Esophagus (tissue), 2 donors: ENCODE data around the gene TMEM145. TPM values are rescaled to one million over a fixed set of nuclear protein-coding genes. Genes with fewer than 3 reads are reported as not detected.
"Not testable (repeated sequence)": the region's sequence is repeated elsewhere in the genome, so short reads cannot be mapped to it uniquely, and the experiment has no call there.

Source experiments
- H3K27ac ChIP-seq, 2 donors: one replicate each; pipeline ENCODE4 v1.5.1; 2013; ENCODE audit warnings: low read depth in 2 of 2, mild to moderate bottlenecking in 2 of 2, inconsistent platforms in 1 of 2, low read length in 1 of 2, moderate library complexity in 1 of 2
- H3K27me3 ChIP-seq, 2 donors: one replicate each; pipeline ENCODE4 v1.6.1; 2013; ENCODE audit warnings: low read length in 2 of 2, control low read depth in 1 of 2, mild to moderate bottlenecking in 1 of 2; ENCODE audit not compliant: insufficient read depth in 2 of 2, control insufficient read depth in 1 of 2
- H3K36me3 ChIP-seq, 2 donors: one replicate each; pipeline ENCODE4 v1.6.1; 2013; ENCODE audit warnings: low read length in 1 of 2; ENCODE audit not compliant: control insufficient read depth in 2 of 2, insufficient read depth in 2 of 2
- H3K4me1 ChIP-seq, 2 donors: one replicate each; pipeline ENCODE4 v1.6.1; 2013; ENCODE audit warnings: low read length in 1 of 2; ENCODE audit not compliant: control insufficient read depth in 2 of 2, insufficient read depth in 2 of 2
- H3K4me3 ChIP-seq, 2 donors: one replicate each; pipeline ENCODE4 v1.5.1; 2013; ENCODE audit warnings: low read length in 2 of 2, mild to moderate bottlenecking in 2 of 2, low read depth in 1 of 2, moderate library complexity in 1 of 2
- H3K9me3 ChIP-seq, 2 donors: one replicate each; pipeline ENCODE4 v1.6.1; 2013; ENCODE audit warnings: mild to moderate bottlenecking in 2 of 2, low read depth in 1 of 2, low read length in 1 of 2, moderate library complexity in 1 of 2; ENCODE audit not compliant: control insufficient read depth in 2 of 2, insufficient read depth in 1 of 2
- WGBS, 2 donors: extraction: QIAGEN DNeasy Blood & Tissue Kit; methylation state at CpG; one replicate each; pipeline ENCODE4 v1.1.7; 2013; 5-methylcytosine and 5-hydroxymethylcytosine counted together
- polyA plus RNA-seq, 2 donors: library from polyadenylated mRNA; stranded (reverse); fragments of 200-250 nt; gene quantifications; one replicate each; pipeline ENCODE4 v1.2.3, GENCODE V29; 2013
- donor health status: healthy with polysubstance abuse.
- donor health status: Bipolar disorder and iron deficiency.

The TMEM145 gene
- polyA plus RNA-seq, 2 donors: 0.04 to 0.08 TPM

DNA sequence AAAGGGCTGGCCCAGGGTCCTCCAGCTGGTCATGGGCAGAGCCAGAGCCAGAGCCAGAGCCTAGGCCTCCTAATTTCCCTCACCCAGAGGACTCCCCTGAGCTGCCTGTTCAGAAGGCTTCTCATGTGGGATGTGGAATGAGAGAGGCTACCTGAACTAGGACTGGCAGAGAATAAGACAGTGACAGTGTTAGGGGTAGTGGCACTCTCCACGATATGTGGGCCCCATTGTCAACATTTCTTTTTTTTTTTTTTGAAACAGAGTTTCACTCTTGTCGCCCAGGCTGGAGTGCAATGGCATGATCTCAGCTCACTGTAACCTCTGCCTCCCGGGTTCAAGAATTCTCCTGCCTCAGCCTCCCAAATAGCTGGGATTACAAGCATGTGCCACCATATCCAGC, 18.2 kb downstream of the TMEM145 start:
- not testable (repeated sequence) for H3K4me1 ChIP-seq, H3K27ac ChIP-seq, H3K9me3 ChIP-seq, H3K27me3 ChIP-seq, H3K36me3 ChIP-seq, H3K4me3 ChIP-seq
- WGBS, 2 donors: 87 to 89% methylated on average over 3 of the region's 3 CpGs

- Histone ChIP-seq H3K27ac (no peak overlapping the region), H3K9me3 (no peaks in the 10 kb centered on the region), H3K36me3 (peaks cover 8 to 14% of the 10 kb centered on the region in 2 donors), H3K4me3 (no peak overlapping the region), H3K4me1 (no peaks in the 10 kb centered on the region), H3K27me3 (no peaks in the 10 kb centered on the region)
- 89 to 93% methylated on average over 6 of the region's 6 CpGs for WGBS, 2 donors
These were observed 18.9 kb downstream of the TMEM145 start for GRCh38 chr19:42332059-42332458.

- 92 to 96% methylated on average over 3 of the region's 3 CpGs for WGBS, 2 donors
These were observed 19.9 kb downstream of the TMEM145 start for GRCh38 chr19:42333018-42333417.

DNA sequence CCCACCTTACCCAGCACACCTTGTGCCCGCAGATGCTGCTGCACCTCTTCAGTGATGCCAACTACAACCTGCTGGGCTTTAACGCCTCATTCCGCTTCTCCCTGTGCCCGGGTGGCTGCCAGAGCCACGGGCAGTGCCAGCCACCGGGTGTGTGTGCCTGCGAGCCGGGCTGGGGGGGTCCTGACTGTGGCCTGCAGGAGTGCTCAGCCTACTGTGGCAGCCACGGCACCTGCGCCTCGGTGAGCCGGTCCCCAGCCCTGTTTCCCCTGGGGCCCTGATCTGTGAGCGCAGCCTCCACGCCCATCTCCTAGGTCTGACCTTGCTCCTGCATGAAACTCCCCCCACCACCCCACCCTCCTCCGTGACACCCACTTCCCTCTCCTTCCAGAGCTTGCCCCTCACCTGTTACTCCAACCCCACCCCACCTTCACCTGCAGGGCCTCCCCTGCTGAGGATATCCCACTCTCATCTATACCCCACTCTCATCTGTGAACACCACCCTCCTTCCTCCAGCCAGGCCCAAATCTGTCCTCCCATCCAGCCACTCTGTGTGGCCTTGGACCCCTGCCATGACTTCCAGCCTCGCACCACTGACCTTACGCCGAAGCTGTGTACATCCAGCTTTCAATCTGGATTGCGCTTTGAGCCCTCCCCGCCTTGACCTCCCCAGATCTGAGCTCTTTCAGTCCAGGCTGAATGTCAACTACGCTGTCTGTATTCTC, 21.0 kb downstream of the TMEM145 start:
- H3K27me3 ChIP-seq: no peaks in the 10 kb centered on the region

More at GRCh38 chr19:42333018-42333417, 19.9 kb downstream of the TMEM145 start:
- no peaks in the 10 kb centered on the region for H3K4me1 ChIP-seq
- no peaks in the 10 kb centered on the region for H3K9me3 ChIP-seq
- no peak overlapping the region for H3K27ac ChIP-seq
- no peak overlapping the region for H3K4me3 ChIP-seq
- H3K27me3 ChIP-seq: no peaks in the 10 kb centered on the region
- peaks cover 9 to 14% of the 10 kb centered on the region in 2 donors for H3K36me3 ChIP-seq

GRCh38 chr19:42334697-42335373, 21.7 kb downstream of the TMEM145 start:
- H3K27ac ChIP-seq: no peak overlapping the region
- no peaks in the 10 kb centered on the region for H3K27me3 ChIP-seq
- no peaks in the 10 kb centered on the region for H3K4me1 ChIP-seq
- WGBS, 2 donors: 89% methylated on average over 13 of the region's 13 CpGs
- H3K36me3 ChIP-seq: peaks cover 9 to 14% of the 10 kb centered on the region in 2 donors
- H3K9me3 ChIP-seq: no peaks in the 10 kb centered on the region
- H3K4me3 ChIP-seq: no peak overlapping the region

More for the DNA sequence above, 21.0 kb downstream of the TMEM145 start:
- H3K4me3 ChIP-seq: no peak overlapping the region
- no peak overlapping the region for H3K27ac ChIP-seq
- 81 to 85% methylated on average over 21 of the region's 21 CpGs for WGBS, 2 donors
- H3K9me3 ChIP-seq: no peaks in the 10 kb centered on the region
- H3K4me1 ChIP-seq: no peaks in the 10 kb centered on the region
- H3K36me3 ChIP-seq: peaks cover 9 to 14% of the 10 kb centered on the region in 2 donors

DNA sequence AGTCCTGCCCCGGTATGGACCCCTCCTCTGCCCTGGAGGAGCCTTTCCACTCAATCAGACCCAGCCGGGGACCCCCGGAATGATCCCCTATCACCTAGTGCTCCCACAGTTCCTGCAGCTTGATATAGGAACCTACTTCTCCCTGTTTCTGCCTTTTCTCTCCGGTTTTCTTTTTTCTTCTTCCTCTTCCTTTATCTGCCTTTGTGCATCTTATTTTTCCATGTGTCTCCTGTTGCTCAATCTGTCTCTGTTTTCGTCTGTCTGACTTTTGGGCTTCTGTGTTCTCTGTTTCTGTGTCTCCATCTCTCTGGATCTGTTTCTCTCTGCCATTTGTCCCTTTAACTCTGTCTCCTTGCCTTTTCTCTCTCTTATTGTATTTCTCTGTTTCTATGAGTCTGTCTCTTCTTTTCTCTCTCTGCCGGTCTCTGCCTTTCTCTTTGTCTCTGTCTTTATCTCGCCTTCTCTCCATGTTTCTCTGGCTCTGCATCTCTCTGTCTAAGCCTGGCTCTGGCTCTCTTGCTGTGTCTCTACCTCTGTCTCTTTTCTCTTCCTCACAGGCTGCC, 22.3 kb downstream of the TMEM145 start:
- no peaks in the 10 kb centered on the region for H3K9me3 ChIP-seq
- no peaks in the 10 kb centered on the region for H3K4me1 ChIP-seq
- no peaks in the 10 kb centered on the region for H3K27me3 ChIP-seq
- no peak overlapping the region for H3K27ac ChIP-seq
- H3K4me3 ChIP-seq: no peak overlapping the region
- 86 to 87% methylated on average over 7 of the region's 7 CpGs for whole genome bisulfite sequencing, 2 donors
- peaks cover 9 to 14% of the 10 kb centered on the region in 2 donors for H3K36me3 ChIP-seq

DNA sequence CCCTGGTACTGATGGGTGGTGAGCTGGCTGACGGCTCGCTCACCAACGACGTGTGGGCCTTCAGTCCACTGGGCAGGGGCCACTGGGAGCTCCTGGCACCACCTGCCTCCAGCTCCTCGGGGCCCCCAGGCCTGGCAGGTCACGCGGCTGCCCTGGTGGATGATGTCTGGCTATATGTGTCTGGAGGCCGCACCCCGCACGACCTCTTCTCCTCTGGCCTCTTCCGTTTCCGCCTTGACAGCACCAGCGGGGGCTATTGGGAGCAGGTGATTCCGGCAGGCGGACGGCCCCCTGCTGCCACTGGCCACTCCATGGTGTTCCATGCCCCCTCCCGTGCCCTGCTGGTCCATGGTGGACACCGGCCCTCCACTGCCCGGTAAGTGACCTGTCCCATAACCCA, 22.9 kb downstream of the TMEM145 start:
- WGBS, 2 donors: 93% methylated on average over 19 of the region's 19 CpGs
- Histone ChIP-seq H3K36me3 (peaks cover 9 to 14% of the 10 kb centered on the region in 2 donors), H3K9me3 (no peaks in the 10 kb centered on the region), H3K27ac (no peak overlapping the region), H3K27me3 (no peaks in the 10 kb centered on the region), H3K4me1 (no peaks in the 10 kb centered on the region), H3K4me3 (no peak overlapping the region)

GRCh38 chr19:42339126-42339860, 26.2 kb downstream of the TMEM145 start:
- H3K9me3 ChIP-seq, H3K27ac ChIP-seq, H3K27me3 ChIP-seq, H3K4me1 ChIP-seq, H3K4me3 ChIP-seq: not testable (repeated sequence)
- WGBS, 2 donors: 84 to 86% methylated on average over 7 of the region's 7 CpGs
- H3K36me3 ChIP-seq: peaks cover 9 to 15% of the 10 kb centered on the region in 2 donors

- not testable (repeated sequence) for H3K27me3 ChIP-seq, H3K9me3 ChIP-seq, H3K27ac ChIP-seq, H3K4me3 ChIP-seq, H3K4me1 ChIP-seq
- WGBS, 2 donors: 96% methylated on average over 4 of the region's 4 CpGs
- peaks cover 9 to 17% of the 10 kb centered on the region in 2 donors for H3K36me3 ChIP-seq
These were observed 26.8 kb downstream of the TMEM145 start for GRCh38 chr19:42339922-42340321.
